Colonic mucosa (tissue), 4 donors: ENCODE data around the gene IRF8. TPM values are rescaled to one million over a fixed set of nuclear protein-coding genes. Genes with fewer than 3 reads are reported as not detected.

Experiments used
- DNase-seq: peaks from one replicate; pipeline ENCODE4 v3.0.0-alpha.2; 2020
- H3K27ac ChIP-seq: fragments of 200-600 bp; one replicate; pipeline ENCODE4 v1.8.0; 2021
- H3K27me3 ChIP-seq: fragments of 200-600 bp; one replicate; pipeline ENCODE4 v1.8.0; 2021
- H3K36me3 ChIP-seq: fragments of 200-600 bp; one replicate; pipeline ENCODE4 v1.8.0; 2021
- H3K4me1 ChIP-seq: fragments of 200-600 bp; one replicate; pipeline ENCODE4 v1.8.0; 2021; ENCODE audit warnings: mild to moderate bottlenecking
- H3K4me3 ChIP-seq: fragments of 200-600 bp; one replicate; pipeline ENCODE4 v1.8.0; 2021
- H3K9ac ChIP-seq, 2 donors: one replicate each; pipeline ENCODE4 v1.7.0; 2013; ENCODE audit warnings: control low read depth in 2 of 2, low read depth in 2 of 2, low read length in 2 of 2
- H3K9me3 ChIP-seq: fragments of 200-600 bp; one replicate; pipeline ENCODE4 v1.8.0; 2021
- CTCF ChIP-seq: fragments of 200-600 bp; IDR thresholded peaks from one replicate; pipeline ENCODE4 v1.8.0; 2022; ENCODE audit warnings: antibody characterized with exemption, mild to moderate bottlenecking
- intact Hi-C: fragments of 100-400 bp; cut with DNase I; formaldehyde crosslinking; loops from one replicate; pipeline ENCODE4 v1.14.1; 2022
- total RNA-seq, 2 donors: library from RNA; stranded (reverse); fragmentation: NEBNext Ultra II Directional in 1 of 2; extraction: Animal tissue kit (Norgen Biotek cat#: 25700) in 1 of 2; gene quantifications; one replicate each; pipeline ENCODE4 v1.2.1, GENCODE V29; 2021
- donor health status: healthy.
- donor health status: DM: no; HTN: no; CAD: no.
- donor health status: DM: no; HTN: no; CAD: no.

Gene IRF8
- total RNA-seq, 2 donors from 2014 or later, result 25.1 to 52.5 TPM

DNA sequence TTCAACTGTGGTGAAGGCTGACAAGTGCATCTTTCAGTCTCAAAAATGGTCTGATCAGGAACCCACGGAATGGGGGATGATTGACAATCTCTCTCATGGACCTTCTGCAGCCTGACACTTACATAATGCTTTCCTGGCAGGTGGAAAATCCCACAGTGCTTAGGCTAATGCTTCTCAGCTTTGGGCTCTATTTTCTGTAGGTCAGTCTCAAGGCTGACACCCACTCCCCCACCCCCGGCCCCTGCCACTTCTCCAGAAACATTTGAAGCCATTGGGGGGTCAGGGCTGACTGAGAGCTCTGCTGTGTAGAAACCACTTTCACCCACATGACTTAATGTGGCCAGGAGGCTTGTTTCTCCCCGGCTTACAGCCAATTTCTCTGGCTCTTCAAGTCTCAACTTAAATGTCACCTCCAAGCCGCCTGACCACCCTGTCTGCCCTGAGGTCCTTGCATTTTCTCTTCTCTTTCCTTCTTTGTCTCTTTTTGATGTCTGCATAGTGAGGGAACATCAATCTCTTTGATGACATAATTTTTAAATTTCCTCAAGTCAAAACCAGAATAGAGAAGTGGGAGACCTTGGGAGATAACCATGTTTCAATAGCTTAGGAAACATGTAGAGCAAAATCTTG, 16.7 kb upstream of the IRF8 start:
- TF ChIP-seq CTCF, result no peak
- Histone ChIP-seq H3K36me3 (no peaks in the 10 kb centered on the region), H3K4me3 (no peak overlapping the region), H3K9ac (no peak overlapping the region), H3K9me3 (no peaks in the 10 kb centered on the region), H3K4me1 (no peaks in the 10 kb centered on the region), H3K27ac (no peak overlapping the region), H3K27me3 (no peaks in the 10 kb centered on the region)
- intact Hi-C loops, result no loop called here
- DNase-seq, result no peak

DNA sequence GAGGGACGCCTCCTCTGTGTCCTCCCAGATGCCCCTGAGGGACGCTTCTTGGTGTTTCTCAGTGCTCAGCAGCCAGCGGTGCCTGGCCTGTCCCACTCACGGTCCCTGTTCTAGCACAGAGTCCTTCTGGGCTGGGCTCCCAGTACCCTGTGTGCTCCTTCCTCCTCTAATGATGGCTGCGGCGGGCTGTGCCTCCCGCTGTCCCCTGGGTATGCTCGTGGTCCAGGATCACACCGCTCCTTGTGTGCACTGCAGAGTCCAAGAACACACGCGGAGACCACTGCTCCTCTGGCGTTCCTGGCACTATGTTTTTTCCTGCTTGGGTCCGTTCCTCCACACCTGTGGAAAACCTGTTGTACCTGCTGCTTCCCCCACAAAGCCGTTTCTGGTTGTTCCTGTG, 15.1 kb upstream of the IRF8 start:
- DNase-seq, result no peak
- Histone ChIP-seq H3K4me1 (no peaks in the 10 kb centered on the region), H3K4me3 (no peak overlapping the region), H3K9me3 (no peaks in the 10 kb centered on the region), H3K27me3 (no peaks in the 10 kb centered on the region), H3K36me3 (no peaks in the 10 kb centered on the region), H3K27ac (no peak overlapping the region), H3K9ac (no peak overlapping the region)
- intact Hi-C loops, result no loop called here
- no peak for TF ChIP-seq CTCF

- Histone ChIP-seq H3K4me3 (no peak overlapping the region), H3K9me3 (no peaks in the 10 kb centered on the region), H3K27ac (no peak overlapping the region), H3K9ac (no peak overlapping the region), H3K27me3 (no peaks in the 10 kb centered on the region), H3K4me1 (no peaks in the 10 kb centered on the region), H3K36me3 (no peaks in the 10 kb centered on the region)
- intact Hi-C loops, result no loop called here
- no peak for TF ChIP-seq CTCF
- DNase-seq, result no peak
Measured at GRCh38 chr16:85884808-85885463, 14.0 kb upstream of the IRF8 start.

DNA sequence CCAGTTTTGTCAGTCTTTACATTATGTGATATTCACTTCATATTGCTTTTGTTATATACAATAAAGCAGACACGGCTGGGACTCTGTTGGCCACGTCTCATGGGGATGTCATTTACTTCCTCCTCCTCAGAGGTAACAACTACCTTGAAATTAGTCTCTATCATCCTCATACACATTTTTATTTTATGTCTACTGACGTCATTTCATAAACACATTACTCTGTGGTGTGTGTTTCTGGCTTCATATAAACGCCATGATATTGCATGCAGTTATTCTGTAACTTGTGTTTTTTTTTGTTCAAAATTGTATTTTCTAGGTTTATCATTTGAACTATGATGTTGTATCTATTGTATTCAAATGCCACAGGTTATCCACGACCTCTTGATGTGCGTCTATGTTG, 13.4 kb upstream of the IRF8 start:
- intact Hi-C loops, result no loop called here
- Histone ChIP-seq H3K9ac (no peak overlapping the region), H3K4me3 (no peak overlapping the region), H3K27me3 (no peaks in the 10 kb centered on the region), H3K9me3 (no peaks in the 10 kb centered on the region), H3K36me3 (no peaks in the 10 kb centered on the region), H3K4me1 (no peaks in the 10 kb centered on the region), H3K27ac (no peak overlapping the region)
- no peak for TF ChIP-seq CTCF
- DNase-seq, result no peak

DNA sequence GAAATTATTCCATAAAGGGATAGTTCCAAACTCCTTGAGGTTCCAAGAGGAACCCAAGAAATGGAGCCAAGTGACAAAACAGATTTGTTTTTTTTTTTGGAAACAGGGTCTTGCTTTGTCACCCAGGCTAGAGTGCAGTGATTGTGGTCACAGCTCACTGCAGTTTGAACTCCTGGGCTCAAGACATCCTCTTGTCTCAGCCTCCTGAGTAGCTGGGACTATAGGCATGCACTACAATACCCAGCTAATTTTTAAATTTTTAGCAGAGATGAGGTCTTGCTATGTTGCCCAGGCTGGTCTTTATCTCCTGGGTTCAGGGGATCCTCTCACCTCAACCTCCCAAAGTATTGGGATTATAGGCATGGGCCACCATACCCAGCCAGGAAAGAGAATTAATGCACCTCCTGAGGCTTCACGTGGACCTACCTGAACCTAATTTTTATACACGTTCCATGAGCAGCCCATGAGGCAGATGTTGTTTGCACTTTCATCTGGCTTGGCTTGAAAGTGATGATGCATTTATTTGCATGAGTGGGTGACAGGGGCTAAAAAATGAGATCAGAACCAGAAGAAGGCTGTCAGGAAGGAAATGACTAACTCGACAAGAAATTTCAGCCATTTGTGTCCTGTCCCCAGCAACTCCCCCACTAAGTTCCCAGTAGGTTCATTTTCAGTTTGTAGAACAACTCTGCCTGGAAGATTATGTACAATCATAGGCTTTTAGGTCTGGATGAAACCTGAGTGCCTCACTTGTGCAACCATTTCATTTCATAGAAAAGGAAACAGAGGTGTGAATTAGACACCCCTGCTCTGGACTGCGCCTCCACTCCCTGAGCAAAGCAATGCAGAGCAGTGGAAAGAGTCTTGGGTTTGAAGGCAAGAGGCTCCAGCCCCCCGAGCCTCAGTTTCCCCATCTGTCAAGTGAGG, 10.3 kb upstream of the IRF8 start:
- no peak for DNase-seq
- Histone ChIP-seq H3K9ac (no peak overlapping the region), H3K36me3 (no peaks in the 10 kb centered on the region), H3K4me1 (peaks cover 4% of the 10 kb centered on the region), H3K27me3 (no peaks in the 10 kb centered on the region), H3K27ac (no peak overlapping the region), H3K9me3 (no peaks in the 10 kb centered on the region), H3K4me3 (no peak overlapping the region)
- intact Hi-C loops, result no loop called here
- TF ChIP-seq CTCF, result no peak
